Endometrial microvascular endothelial cells (primary cell): ENCODE results near the gene SEMA3C. TPM values are rescaled to one million over a fixed set of nuclear protein-coding genes. Genes with fewer than 3 reads are reported as not detected.
"Not testable (repeated sequence)": the region's sequence is repeated elsewhere in the genome, so short reads cannot be mapped to it uniquely, and the experiment has no call there.

Experiments used
- in situ Hi-C: cut with HindIII; loops from 2 replicates; pipeline ENCODE4 v1.10.0; 2017; ENCODE audit warnings: low sequenced_read_pairs, low pct_unique_long_range_greater_than_20kb; ENCODE audit errors: inconsistent ontology term
- total RNA-seq: library from RNA; depleted of rRNA; stranded (reverse); fragments of >200 nt; gene quantifications from one replicate; pipeline ENCODE4 v1.2.3, GENCODE V29; 2015; ENCODE audit errors: inconsistent ontology term

SEMA3C gene
- total RNA-seq, 1 donor from 2014 or later, result 4.3 TPM

DNA sequence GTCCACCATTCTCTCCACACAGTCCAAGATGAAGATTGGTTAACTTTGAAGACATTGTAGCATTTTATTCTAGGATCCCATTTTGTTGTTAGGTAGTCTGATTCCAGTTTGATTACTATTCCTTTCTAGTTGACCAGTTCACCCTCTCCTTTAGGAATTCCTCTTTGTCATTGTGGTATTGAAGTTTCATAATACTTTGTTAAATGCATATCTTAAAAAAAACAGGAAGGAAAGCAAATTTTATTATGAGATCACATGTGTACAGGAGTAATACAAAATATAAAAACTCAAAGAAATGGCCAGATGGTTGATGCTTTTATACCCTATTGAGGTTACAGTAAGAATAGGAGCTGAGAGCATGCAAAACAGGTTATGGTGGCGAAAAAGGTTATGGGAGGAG is 15.5 kb upstream of the SEMA3C start:
- in situ Hi-C loops, result no loop called here

- in situ Hi-C loops, result no loop called here
Measured at GRCh38 chr7:80932536-80932935, 13.7 kb upstream of the SEMA3C start.

GRCh38 chr7:80929619-80930018 is 10.8 kb upstream of the SEMA3C start:
- in situ Hi-C loops, result no loop called here

- in situ Hi-C loops, result not testable (repeated sequence)
Measured at GRCh38 chr7:80926955-80927354, 8.1 kb upstream of the SEMA3C start.

GRCh38 chr7:80924090-80924489 is 5.2 kb upstream of the SEMA3C start:
- in situ Hi-C loops, result no loop called here

GRCh38 chr7:80923211-80923612 is 4.4 kb upstream of the SEMA3C start:
- in situ Hi-C loops, result no loop called here

- in situ Hi-C loops, result no loop called here
Measured at GRCh38 chr7:80922253-80923049, 3.6 kb upstream of the SEMA3C start.

DNA sequence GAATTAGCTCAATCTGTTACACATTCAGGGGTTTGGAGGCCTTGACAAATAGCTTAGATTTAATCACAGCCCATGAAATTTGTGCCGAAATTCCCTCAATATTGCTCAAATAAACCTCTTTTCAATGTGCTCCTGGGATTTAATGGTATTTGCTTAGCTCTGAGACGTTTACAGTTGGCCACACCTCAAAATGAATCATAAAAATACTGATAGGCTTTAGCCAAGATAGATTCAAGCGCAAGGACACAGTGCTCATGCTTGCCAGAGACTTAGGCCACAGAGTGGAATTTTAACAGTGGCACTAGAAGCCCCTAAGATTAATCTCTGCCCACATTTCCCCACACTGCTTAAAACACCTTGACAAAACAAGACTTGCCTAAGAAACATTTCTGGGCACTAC is 2.3 kb upstream of the SEMA3C start:
- in situ Hi-C loops, result no loop called here

GRCh38 chr7:80918399-80918798 is 452 bp downstream of the SEMA3C start:
- in situ Hi-C loops, result no loop called here

DNA sequence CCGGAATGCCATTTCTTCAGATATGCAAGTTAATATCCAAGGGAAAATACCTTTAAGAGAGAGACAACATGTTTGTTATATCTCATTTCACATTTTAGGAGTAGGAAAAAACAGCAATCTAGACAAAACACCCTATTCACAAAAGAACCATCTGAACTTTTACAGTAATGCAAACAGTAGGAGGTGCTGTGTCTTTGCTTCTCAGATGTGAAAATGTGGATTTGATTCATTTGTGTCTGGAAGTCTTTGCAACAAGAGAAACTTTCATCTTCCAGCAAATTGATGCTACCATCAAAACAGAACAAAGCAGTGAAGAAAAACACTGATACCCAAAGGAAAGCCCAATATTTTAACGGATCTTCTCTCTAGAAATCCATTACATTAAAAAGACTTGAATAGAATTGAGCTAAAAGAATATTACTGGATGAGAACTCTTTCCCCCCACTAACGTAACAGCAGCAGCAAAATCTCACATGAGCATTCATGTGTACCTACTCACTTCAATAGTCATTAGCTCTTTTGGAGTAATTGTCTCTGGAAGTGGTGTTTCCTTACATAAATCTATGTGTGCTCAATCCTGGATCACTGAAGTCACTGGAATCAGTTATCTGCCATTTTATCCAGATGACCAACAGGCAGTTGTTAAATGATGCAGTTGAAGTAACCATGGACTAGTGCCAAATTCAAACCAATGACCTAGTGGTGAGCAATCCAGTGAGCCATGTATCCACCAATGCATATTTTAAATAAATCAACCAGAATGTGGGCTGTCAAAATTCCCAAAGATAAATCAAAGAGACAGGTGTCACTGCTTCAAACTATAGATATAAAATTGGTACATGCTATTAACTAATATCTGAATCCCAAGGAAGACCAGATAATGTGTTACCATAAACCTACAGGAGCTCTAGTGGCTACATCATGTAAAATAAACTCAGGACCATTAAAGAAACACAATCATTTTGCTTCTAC is 1.8 kb downstream of the SEMA3C start:
- in situ Hi-C loops, result no loop called here

GRCh38 chr7:80910228-80910627 is 8.6 kb downstream of the SEMA3C start:
- in situ Hi-C loops, result no loop called here

DNA sequence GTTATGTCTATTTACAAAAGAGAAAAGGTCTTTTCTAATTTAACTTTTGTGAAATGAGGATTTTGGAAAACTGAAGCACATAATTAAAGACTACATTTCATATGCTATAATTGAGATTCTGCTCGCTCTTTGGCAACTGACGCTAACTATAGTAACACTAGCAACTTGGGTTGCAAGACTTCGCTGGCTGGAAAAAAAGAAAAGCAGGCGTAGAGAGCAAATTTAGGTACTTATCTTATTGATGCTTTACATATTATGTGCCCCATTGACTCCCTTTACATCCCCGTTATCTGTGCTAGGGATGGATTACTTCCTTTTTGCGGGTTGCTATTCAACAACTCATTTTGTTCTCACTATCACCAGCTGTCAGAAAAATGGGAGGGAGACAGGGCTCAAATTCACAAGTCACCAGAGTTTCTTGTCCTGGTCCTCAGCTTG is 10.5 kb downstream of the SEMA3C start:
- in situ Hi-C loops, result no loop called here

DNA sequence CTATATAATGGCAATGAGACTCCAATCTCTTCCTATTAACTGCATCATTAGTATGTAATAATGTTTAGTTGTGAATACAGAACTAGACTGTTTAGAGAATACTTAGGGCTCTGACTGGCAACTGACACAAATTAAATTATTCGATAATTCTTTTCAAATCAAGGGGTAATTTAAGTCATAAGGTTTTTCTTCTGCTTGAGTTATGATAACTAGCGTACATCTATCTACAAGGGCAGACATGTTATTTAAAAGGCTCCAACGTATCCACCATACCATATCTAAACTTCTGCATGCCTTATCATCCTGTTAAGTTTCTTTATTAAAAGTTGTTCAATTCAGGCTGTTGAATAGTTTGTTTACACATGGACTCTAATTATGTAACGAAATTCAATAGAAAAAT is 11.2 kb downstream of the SEMA3C start:
- in situ Hi-C loops, result no loop called here

GRCh38 chr7:80907141-80907601 is 11.7 kb downstream of the SEMA3C start:
- in situ Hi-C loops, result no loop called here

DNA sequence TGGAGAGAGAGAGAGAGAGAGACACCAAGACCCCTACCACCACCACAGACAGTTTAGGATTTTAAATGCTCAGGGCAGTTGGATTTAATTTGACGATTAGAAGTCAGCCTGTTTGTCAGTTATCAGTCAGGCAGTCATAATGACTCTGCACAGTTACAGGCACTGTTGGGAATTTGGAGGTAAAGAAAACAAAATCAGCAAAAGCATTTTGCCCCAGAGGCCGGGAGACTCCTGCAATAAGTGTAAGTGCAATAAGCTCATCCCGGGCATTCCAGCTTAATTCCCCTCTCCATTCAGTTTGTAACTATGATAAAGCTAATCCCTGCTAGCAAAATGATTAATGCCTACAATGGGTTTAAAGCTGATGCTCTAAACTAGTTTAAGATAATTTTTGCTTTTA is 13.5 kb downstream of the SEMA3C start:
- in situ Hi-C loops, result no loop called here

GRCh38 chr7:80902716-80903308 is 16.0 kb downstream of the SEMA3C start:
- in situ Hi-C loops, result no loop called here

- in situ Hi-C loops, result no loop called here
Measured at GRCh38 chr7:80902019-80902418, 16.8 kb downstream of the SEMA3C start.

- in situ Hi-C loops, result no loop called here
Measured at GRCh38 chr7:80900583-80901576, 18.0 kb downstream of the SEMA3C start.
